HCT116 (cell line): ENCODE data around the gene IGLL1. TPM values are rescaled to one million over a fixed set of nuclear protein-coding genes. Genes with fewer than 3 reads are reported as not detected.
"Not testable (repeated sequence)": the region's sequence is repeated elsewhere in the genome, so short reads cannot be mapped to it uniquely, and the experiment has no call there.

Experiments
- ATAC-seq: fragments of 200-7000 bp; cut with Tn5 transposase; 2 replicates; pipeline ENCODE4 v1.9.1; 2020; ENCODE audit warnings: mild to moderate bottlenecking, moderate library complexity
- BruUV-seq: library from RNA; stranded (reverse); fragments of 400-500 nt; replicated peaks from 2 replicates; lab custom pipeline; 2021; lab: Mats Ljungman, UMichigan
- CTCF ChIA-PET: fragments of 300-600 bp; sonication (Branson Sonifier 250); formaldehyde crosslinking; loops from one replicate; lab custom pipeline; 2021; ENCODE audit warnings: antibody characterized with exemption; lab: Charles Lee
- POLR2A ChIA-PET: fragments of 300-600, 350-600 bp; sonication (Branson Sonifier 250); formaldehyde crosslinking; loops from one replicate; lab custom pipeline; 2021; ENCODE audit warnings: antibody characterized with exemption; lab: Charles Lee
- RAD21 ChIA-PET, 2 experiments: fragments of 300-600 bp; sonication (Branson Sonifier 250); formaldehyde crosslinking; loops; one replicate each; lab custom pipeline; 2023; ENCODE audit warnings: low total read pairs in 2 of 2; ENCODE audit not compliant: uncharacterized antibody in 2 of 2, unreplicated experiment in 2 of 2, low non-redundant PET in 1 of 2; lab: Charles Lee
- DNase-seq: peaks from one replicate; pipeline ENCODE4 v3.0.0-alpha.2; 2010; ENCODE audit warnings: low read depth, low spot score
- H2AFZ ChIP-seq: fragments of 200-600 bp; shearing (Covaris generic), sonication (generic); 2 replicates; pipeline ENCODE4 v1.6.1; 2017; ENCODE audit warnings: low read depth, mixed run types, mixed read lengths, antibody characterized with exemption, low read length; ENCODE audit not compliant: poor library complexity, severe bottlenecking
- H3K27ac ChIP-seq: 2 replicates; pipeline ENCODE4 v1.5.1; 2012; ENCODE audit warnings: low read depth, low read length
- H3K27me3 ChIP-seq: fragments of 200-600 bp; sonication (generic); 2 replicates; pipeline ENCODE4 v1.6.1; 2016; ENCODE audit warnings: mixed run types, low read length, mixed read lengths; ENCODE audit not compliant: insufficient read depth
- H3K36me3 ChIP-seq, 2 experiments: fragments of 200-500 bp in 1 of 2; fragments of 200-600 bp in 1 of 2; sonication (Bioruptor generic) in 1 of 2; sonication (generic) in 1 of 2; 2 replicates each; pipeline versions ENCODE4 v1.5.1 to v1.6.1; 2014 to 2016; ENCODE audit warnings: low read length in 2 of 2, inconsistent platforms in 1 of 2, mixed read lengths in 1 of 2, mixed run types in 1 of 2; ENCODE audit not compliant: insufficient read depth in 2 of 2, control insufficient read depth in 1 of 2
- H3K4me1 ChIP-seq, 2 experiments: fragments of 200-600 bp in 1 of 2; sonication (generic) in 1 of 2; 2 replicates each; pipeline versions ENCODE4 v1.5.1 to v1.6.1; 2012 to 2017; ENCODE audit warnings: low read length in 2 of 2, inconsistent platforms in 1 of 2, mild to moderate bottlenecking in 1 of 2, mixed read lengths in 1 of 2, mixed run types in 1 of 2, moderate library complexity in 1 of 2; ENCODE audit not compliant: insufficient read depth in 2 of 2, control insufficient read depth in 1 of 2
- H3K4me2 ChIP-seq: fragments of 200-600 bp; sonication (generic); 2 replicates; pipeline ENCODE4 v1.6.1; 2017; ENCODE audit warnings: mixed run types, low read length, mixed read lengths
- H3K4me3 ChIP-seq, 2 experiments: fragments of 200-600 bp in 1 of 2; sonication (generic) in 1 of 2; replicated peaks in 1 of 2; 2 replicates each; pipeline ENCODE4 v1.5.1; 2011 to 2016; ENCODE audit warnings: low read length in 2 of 2, control low read depth in 1 of 2, low read depth in 1 of 2, mild to moderate bottlenecking in 1 of 2, mixed read lengths in 1 of 2, mixed run types in 1 of 2
- H3K79me2 ChIP-seq: fragments of 200-600 bp; sonication (generic); 2 replicates; pipeline ENCODE4 v1.6.1; 2017; ENCODE audit warnings: mild to moderate bottlenecking, mixed run types, low read length, moderate library complexity, mixed read lengths; ENCODE audit not compliant: insufficient read depth
- H3K9ac ChIP-seq: fragments of 200-600 bp; sonication (generic); 2 replicates; pipeline ENCODE4 v1.6.1; 2016; ENCODE audit warnings: low read length, mixed read lengths
- H3K9me2 ChIP-seq: fragments of 200-600 bp; sonication (generic), shearing (Covaris generic); 2 replicates; pipeline ENCODE4 v1.6.1; 2017; ENCODE audit warnings: mixed run types, mild to moderate bottlenecking, moderate library complexity; ENCODE audit not compliant: insufficient read depth
- H3K9me3 ChIP-seq, 2 experiments: fragments of 200-500 bp in 1 of 2; fragments of 200-600 bp in 1 of 2; sonication (Bioruptor generic) in 1 of 2; sonication (generic) in 1 of 2; 2 replicates each; pipeline ENCODE4 v1.6.1; 2014 to 2017; ENCODE audit warnings: low read length in 2 of 2, mixed read lengths in 2 of 2, inconsistent platforms in 1 of 2, low read depth in 1 of 2, mild to moderate bottlenecking in 1 of 2, mixed run types in 1 of 2, moderate library complexity in 1 of 2; ENCODE audit not compliant: control insufficient read depth in 1 of 2, insufficient read depth in 1 of 2
- H4K20me1 ChIP-seq: fragments of 200-600 bp; sonication (generic), shearing (Covaris generic); 2 replicates; pipeline ENCODE4 v1.6.1; 2017; ENCODE audit warnings: mixed run types, mild to moderate bottlenecking, moderate library complexity; ENCODE audit not compliant: insufficient read depth
- ELF1 ChIP-seq: IDR thresholded peaks from 2 replicates; pipeline ENCODE4 v1.6.1; 2012; ENCODE audit warnings: low read depth, borderline replicate concordance
- YY1 ChIP-seq: IDR thresholded peaks from 2 replicates; pipeline ENCODE4 v1.6.1; 2011; ENCODE audit warnings: low read length, low read depth, moderate library complexity, mild to moderate bottlenecking; ENCODE audit not compliant: insufficient replicate concordance; ENCODE audit errors: extremely low read depth
- intact Hi-C: fragments of 100-400 bp; cut with micrococcal nuclease; formaldehyde crosslinking; loops from 2 replicates; pipeline ENCODE4 v1.10.0; 2022
- total RNA-seq: library from RNA; stranded (reverse); gene quantifications from one replicate; pipeline ENCODE4 v1.2.1, GENCODE V29; 2021; ENCODE audit not compliant: unreplicated experiment

IGLL1 gene
- total RNA-seq, 1 experiment from 2014 or later, result not detected

GRCh38 chr22:23535790-23536661 lies 44.1 kb downstream of the IGLL1 start:
- CTCF ChIA-PET, intact Hi-C loops, H4K20me1 ChIP-seq, DNase-seq, H3K4me1 ChIP-seq, H3K27ac ChIP-seq, H3K9ac ChIP-seq, ATAC-seq, H3K36me3 ChIP-seq, H2AFZ ChIP-seq, RAD21 ChIA-PET, BruUV-seq, H3K27me3 ChIP-seq, H3K79me2 ChIP-seq, H3K4me2 ChIP-seq, POLR2A ChIA-PET, H3K9me3 ChIP-seq, H3K9me2 ChIP-seq, H3K4me3 ChIP-seq: not testable (repeated sequence)

GRCh38 chr22:23534851-23535717 lies 45.0 kb downstream of the IGLL1 start:
- Histone ChIP-seq H3K36me3 (no peaks in the 10 kb centered on the region), H2AFZ (no peak overlapping the region), H4K20me1 (no peaks in the 10 kb centered on the region), H3K27ac (no peak overlapping the region), H3K9me2 (no peaks in the 10 kb centered on the region), H3K9ac (no peak overlapping the region), H3K9me3 (no peaks in the 10 kb centered on the region), H3K4me2 (no peak overlapping the region), H3K27me3 (no peaks in the 10 kb centered on the region), H3K4me3 (no peak overlapping the region), H3K4me1 (peaks cover 0 to 7% of the 10 kb centered on the region in 2 experiments; a peak in 2 of 4 replicates), H3K79me2 (no peaks in the 10 kb centered on the region)
- ChIA-PET CTCF (no interaction called here), POLR2A (interaction anchor here (0.6 kb wide), 1 partner anchor 323 kb away, joined by 5 read pairs; the partner anchor contains the start of gene SLC2A11), RAD21 (no interaction called here)
- DNase-seq (no peak), ATAC-seq (no peak)
- intact Hi-C loops, result no loop called here
- TF ChIP-seq ELF1 (no peak), YY1 (no peak)
- no TSS peak for BruUV-seq
